GM12878 (cell line): ENCODE data around the gene TRAPPC6A. TPM values are rescaled to one million over a fixed set of nuclear protein-coding genes. Genes with fewer than 3 reads are reported as not detected.

ENCODE experiments used
- BHLHE40 ChIP-seq, 2 experiments: fragments of 450-650 bp in 1 of 2; IDR thresholded peaks; 2 replicates each; pipeline ENCODE4 v1.6.1; 2011 to 2017; ENCODE audit warnings: low read depth in 2 of 2, borderline replicate concordance in 1 of 2, improper control_type of control experiment in 1 of 2, low read length in 1 of 2, mild to moderate bottlenecking in 1 of 2
- ELK1 ChIP-seq: IDR thresholded peaks from 2 replicates; pipeline ENCODE4 v1.6.1; 2012; ENCODE audit warnings: low read depth, low read length, improper control_type of control experiment
- FOXK2 ChIP-seq: fragments of 450-650 bp; IDR thresholded peaks from 2 replicates; pipeline ENCODE4 v1.6.1; 2017; ENCODE audit warnings: mild to moderate bottlenecking, moderate library complexity
- HDAC2 ChIP-seq: fragments of 200-600 bp; sonication (generic); IDR thresholded peaks from 2 replicates; pipeline ENCODE4 v1.6.1; 2017
- IRF4 ChIP-seq: IDR thresholded peaks from 2 replicates; pipeline ENCODE4 v1.6.1; 2011; ENCODE audit warnings: low read depth, low read length
- MEF2A ChIP-seq: IDR thresholded peaks from 2 replicates; pipeline ENCODE4 v1.6.1; 2011; ENCODE audit warnings: low read depth, mild to moderate bottlenecking, low read length, moderate library complexity; ENCODE audit not compliant: insufficient read depth
- MEF2B ChIP-seq: fragments of 450-650 bp; IDR thresholded peaks from 2 replicates; pipeline ENCODE4 v1.6.1; 2018; ENCODE audit warnings: mild to moderate bottlenecking, moderate library complexity; ENCODE audit not compliant: partially characterized antibody, poor library complexity, severe bottlenecking
- MYB ChIP-seq: fragments of 150-350 bp; IDR thresholded peaks from 2 replicates; pipeline ENCODE4 v1.6.1; 2014; ENCODE audit warnings: mild to moderate bottlenecking, low read depth, low read length, borderline replicate concordance
- NFIC ChIP-seq: IDR thresholded peaks from 2 replicates; pipeline ENCODE4 v1.6.1; 2012; ENCODE audit warnings: low read depth, mild to moderate bottlenecking, inconsistent platforms, low read length, moderate library complexity
- NFXL1 ChIP-seq: fragments of 450-650 bp; IDR thresholded peaks from 2 replicates; pipeline ENCODE4 v1.6.1; 2017; ENCODE audit warnings: antibody characterized with exemption, mild to moderate bottlenecking, borderline replicate concordance
- NR2C2 ChIP-seq: IDR thresholded peaks from 2 replicates; pipeline ENCODE4 v1.6.1; 2011; ENCODE audit warnings: borderline replicate concordance, low read depth; ENCODE audit not compliant: control insufficient read depth, insufficient read length
- RUNX3 ChIP-seq: IDR thresholded peaks from 2 replicates; pipeline ENCODE4 v1.6.1; 2012; ENCODE audit warnings: low read length, inconsistent platforms
- SKIL ChIP-seq: fragments of 450-650 bp; IDR thresholded peaks from 2 replicates; pipeline ENCODE4 v1.6.1; 2017; ENCODE audit warnings: mild to moderate bottlenecking, low read depth, inconsistent platforms; ENCODE audit not compliant: poor library complexity, severe bottlenecking
- SMAD1 ChIP-seq: fragments of 450-650 bp; IDR thresholded peaks from 2 replicates; pipeline ENCODE4 v1.6.1; 2018; ENCODE audit warnings: mild to moderate bottlenecking, low read depth; ENCODE audit not compliant: partially characterized antibody
- SREBF2 ChIP-seq: IDR thresholded peaks from 2 replicates; pipeline ENCODE4 v1.6.1; 2012; ENCODE audit warnings: mild to moderate bottlenecking, low read length
- STAT3 ChIP-seq: IDR thresholded peaks from 2 replicates; pipeline ENCODE4 v1.6.1; 2011; ENCODE audit warnings: low read depth, low read length, improper control_type of control experiment
- SUZ12 ChIP-seq: fragments of 200-600 bp; sonication (generic); IDR thresholded peaks from one replicate; pipeline ENCODE4 v1.6.1; 2018; ENCODE audit warnings: antibody characterized with exemption, mild to moderate bottlenecking; ENCODE audit not compliant: unreplicated experiment
- polyA plus RNA-seq, 11 experiments: library from polyadenylated mRNA; depleted of rRNA in 4 of 11; unstranded in 6 of 11; stranded (reverse) in 5 of 11; fragments of >200 nt; fragmentation: Nextera tagmentation in 4 of 11; fragmentation: Illumina TruSeq in 1 of 11; extraction: Ambion mirVana in 4 of 11; extraction: Trizol in 1 of 11; gene quantifications; 1 replicate in 1 of 11; 2 replicates in 10 of 11; pipeline versions ENCODE4 v1.2.1 to v1.2.3, GENCODE V29; 2011 to 2016; ENCODE audit warnings: inconsistent platforms in 2 of 11, missing spikeins in 2 of 11, low read depth in 1 of 11
- total RNA-seq, 4 experiments: library from RNA; depleted of rRNA in 3 of 4; stranded (reverse); fragments of >200 nt in 3 of 4; fragmentation: Illumina TruSeq in 1 of 4; extraction: Trizol in 1 of 4; gene quantifications; 2 replicates each; pipeline versions ENCODE4 v1.2.1 to v1.2.3, GENCODE V29; 2013 to 2021
- TF ChIP-seq, protein P1 (sequence below): fragments of 450-650 bp; IDR thresholded peaks from 2 replicates; pipeline ENCODE4 v1.6.1; 2018; ENCODE audit warnings: borderline replicate concordance, mild to moderate bottlenecking; ENCODE audit not compliant: partially characterized antibody
- TF ChIP-seq, protein P2 (sequence below): fragments of 450-650 bp; formaldehyde crosslinking; IDR thresholded peaks from 2 replicates; pipeline ENCODE4 v1.4.0; 2022; ENCODE audit warnings: mild to moderate bottlenecking, moderate library complexity
- TF ChIP-seq, protein P3 (sequence below): fragments of 450-650 bp; IDR thresholded peaks from 2 replicates; pipeline ENCODE4 v1.6.1; 2017; ENCODE audit warnings: low read depth, mild to moderate bottlenecking, moderate library complexity

The TRAPPC6A gene
- total and polyA plus RNA-seq, 10 of the 15 experiments (the other 5 are each of a cell fraction or from before 2014, with no cell fraction given): 1.8 to 83.9 (median 35.8) TPM

DNA sequence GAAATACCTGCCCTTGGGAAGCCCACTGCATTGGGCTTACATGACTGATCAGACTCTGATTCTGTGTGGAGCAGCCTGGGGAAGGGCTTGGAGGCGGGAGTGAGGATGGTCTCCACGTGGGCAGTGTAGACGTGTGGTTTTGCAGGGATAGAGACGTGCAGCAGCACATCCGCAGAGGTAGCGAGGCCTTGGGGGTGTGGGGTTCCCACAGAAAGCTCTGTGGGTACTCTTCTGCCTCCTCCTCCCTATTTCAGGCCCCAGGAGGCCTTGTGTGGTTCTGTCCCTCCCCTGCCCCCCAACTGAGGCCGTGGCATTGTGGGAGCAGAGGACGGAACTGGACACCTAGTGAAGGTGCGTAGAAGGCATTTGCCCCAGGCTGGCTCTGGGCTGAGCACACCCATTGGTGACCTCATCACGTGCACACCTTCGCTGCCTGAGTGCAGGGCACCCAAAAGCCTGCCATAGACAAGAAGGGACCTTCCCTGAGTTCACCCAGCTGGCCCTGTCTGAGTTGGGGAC is 56.2 kb downstream of the TRAPPC6A start (continued):
- TF ChIP-seq, protein P1, sequence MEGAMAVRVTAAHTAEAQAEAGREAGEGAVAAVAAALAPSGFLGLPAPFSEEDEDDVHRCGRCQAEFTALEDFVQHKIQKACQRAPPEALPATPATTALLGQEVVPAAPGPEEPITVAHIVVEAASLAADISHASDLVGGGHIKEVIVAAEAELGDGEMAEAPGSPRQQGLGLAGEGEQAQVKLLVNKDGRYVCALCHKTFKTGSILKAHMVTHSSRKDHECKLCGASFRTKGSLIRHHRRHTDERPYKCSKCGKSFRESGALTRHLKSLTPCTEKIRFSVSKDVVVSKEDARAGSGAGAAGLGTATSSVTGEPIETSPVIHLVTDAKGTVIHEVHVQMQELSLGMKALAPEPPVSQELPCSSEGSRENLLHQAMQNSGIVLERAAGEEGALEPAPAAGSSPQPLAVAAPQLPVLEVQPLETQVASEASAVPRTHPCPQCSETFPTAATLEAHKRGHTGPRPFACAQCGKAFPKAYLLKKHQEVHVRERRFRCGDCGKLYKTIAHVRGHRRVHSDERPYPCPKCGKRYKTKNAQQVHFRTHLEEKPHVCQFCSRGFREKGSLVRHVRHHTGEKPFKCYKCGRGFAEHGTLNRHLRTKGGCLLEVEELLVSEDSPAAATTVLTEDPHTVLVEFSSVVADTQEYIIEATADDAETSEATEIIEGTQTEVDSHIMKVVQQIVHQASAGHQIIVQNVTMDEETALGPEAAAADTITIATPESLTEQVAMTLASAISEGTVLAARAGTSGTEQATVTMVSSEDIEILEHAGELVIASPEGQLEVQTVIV: no peak
- no peak for TF ChIP-seq SMAD1
- TF ChIP-seq, protein P2, sequence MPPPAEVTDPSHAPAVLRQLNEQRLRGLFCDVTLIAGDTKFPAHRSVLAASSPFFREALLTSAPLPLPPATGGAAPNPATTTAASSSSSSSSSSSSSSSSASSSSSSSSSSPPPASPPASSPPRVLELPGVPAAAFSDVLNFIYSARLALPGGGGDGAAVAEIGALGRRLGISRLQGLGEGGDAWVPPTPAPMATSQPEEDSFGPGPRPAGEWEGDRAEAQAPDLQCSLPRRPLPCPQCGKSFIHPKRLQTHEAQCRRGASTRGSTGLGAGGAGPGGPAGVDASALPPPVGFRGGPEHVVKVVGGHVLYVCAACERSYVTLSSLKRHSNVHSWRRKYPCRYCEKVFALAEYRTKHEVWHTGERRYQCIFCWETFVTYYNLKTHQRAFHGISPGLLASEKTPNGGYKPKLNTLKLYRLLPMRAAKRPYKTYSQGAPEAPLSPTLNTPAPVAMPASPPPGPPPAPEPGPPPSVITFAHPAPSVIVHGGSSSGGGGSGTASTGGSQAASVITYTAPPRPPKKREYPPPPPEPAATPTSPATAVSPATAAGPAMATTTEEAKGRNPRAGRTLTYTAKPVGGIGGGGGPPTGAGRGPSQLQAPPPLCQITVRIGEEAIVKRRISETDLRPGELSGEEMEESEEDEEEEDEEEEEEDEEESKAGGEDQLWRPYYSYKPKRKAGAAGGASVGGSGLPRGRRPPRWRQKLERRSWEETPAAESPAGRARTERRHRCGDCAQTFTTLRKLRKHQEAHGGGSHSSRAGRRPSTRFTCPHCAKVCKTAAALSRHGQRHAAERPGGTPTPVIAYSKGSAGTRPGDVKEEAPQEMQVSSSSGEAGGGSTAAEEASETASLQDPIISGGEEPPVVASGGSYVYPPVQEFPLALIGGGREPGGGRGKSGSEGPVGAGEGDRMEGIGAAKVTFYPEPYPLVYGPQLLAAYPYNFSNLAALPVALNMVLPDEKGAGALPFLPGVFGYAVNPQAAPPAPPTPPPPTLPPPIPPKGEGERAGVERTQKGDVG (CRISPR knock-in tag): no peak
- no peak for TF ChIP-seq ELK1
- TF ChIP-seq NR2C2: no peak
- TF ChIP-seq IRF4: no peak
- TF ChIP-seq HDAC2: no peak
- TF ChIP-seq STAT3: no peak
- no peak for TF ChIP-seq NFXL1
- no peak for TF ChIP-seq NFIC
- peak; percentile 35; the same call in 1 of the 2 replicates for TF ChIP-seq RUNX3
- TF ChIP-seq BHLHE40 (IDR thresholded peaks at IDR 0.05; ENCODE audit: borderline replicate concordance in 1 of 2, low read depth in 2 of 2, low read length in 1 of 2): peak; percentile 56 to 93; a peak in 3 of 4 replicates
- no peak for TF ChIP-seq FOXK2
- TF ChIP-seq MEF2B: peak; percentile 90
- no peak for TF ChIP-seq SUZ12
- TF ChIP-seq SKIL: no peak
- no peak for TF ChIP-seq MYB
- TF ChIP-seq MEF2A: no peak
- TF ChIP-seq, protein P3, sequence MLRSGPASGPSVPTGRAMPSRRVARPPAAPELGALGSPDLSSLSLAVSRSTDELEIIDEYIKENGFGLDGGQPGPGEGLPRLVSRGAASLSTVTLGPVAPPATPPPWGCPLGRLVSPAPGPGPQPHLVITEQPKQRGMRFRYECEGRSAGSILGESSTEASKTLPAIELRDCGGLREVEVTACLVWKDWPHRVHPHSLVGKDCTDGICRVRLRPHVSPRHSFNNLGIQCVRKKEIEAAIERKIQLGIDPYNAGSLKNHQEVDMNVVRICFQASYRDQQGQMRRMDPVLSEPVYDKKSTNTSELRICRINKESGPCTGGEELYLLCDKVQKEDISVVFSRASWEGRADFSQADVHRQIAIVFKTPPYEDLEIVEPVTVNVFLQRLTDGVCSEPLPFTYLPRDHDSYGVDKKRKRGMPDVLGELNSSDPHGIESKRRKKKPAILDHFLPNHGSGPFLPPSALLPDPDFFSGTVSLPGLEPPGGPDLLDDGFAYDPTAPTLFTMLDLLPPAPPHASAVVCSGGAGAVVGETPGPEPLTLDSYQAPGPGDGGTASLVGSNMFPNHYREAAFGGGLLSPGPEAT: peak; percentile 46; the same call in 1 of the 2 replicates
- TF ChIP-seq SREBF2: no peak
